OCI-M2 (cell line): ENCODE measurements around the gene EDC3.
"Not testable (repeated sequence)": the region's sequence is repeated elsewhere in the genome, so short reads cannot be mapped to it uniquely, and the experiment has no call there.

ENCODE experiments used
- DNase-seq: peaks from one replicate; lab custom pipeline; 2025; ENCODE audit not compliant: unreplicated experiment; lab: John Stamatoyannopoulos, UW

Gene EDC3

DNA sequence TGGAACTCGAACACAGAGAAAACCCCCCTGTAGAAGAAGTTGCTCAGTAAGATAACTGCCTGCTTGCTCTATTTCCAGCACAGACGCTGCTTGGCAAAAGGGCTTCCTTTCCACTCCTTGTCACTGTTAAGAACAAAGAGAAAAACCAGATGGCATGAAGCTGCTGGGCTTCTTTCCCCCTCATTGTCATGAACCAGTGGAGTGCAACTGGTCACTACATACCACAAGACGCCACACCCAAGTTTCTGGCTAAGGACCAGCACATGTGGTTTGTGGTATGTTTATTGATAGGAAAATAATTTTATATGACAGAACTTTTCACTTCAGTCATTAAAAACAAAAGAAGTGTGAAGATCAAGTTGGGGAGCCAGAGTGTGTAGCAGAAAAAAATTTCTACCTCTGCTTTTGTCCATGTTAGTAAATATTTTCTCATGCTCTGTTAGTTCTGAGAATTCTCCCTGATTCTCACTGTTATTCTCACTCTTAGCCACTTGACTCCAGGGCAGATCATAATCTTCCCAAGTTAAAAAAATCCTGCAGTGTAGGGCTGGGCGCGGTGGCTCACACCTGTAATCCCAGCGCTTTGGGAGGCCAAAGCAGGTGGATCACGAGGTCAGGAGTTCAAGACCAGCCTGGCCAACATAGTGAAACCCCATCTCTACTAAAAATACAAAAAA is 42.3 kb downstream of the EDC3 start:
- no peak for DNase-seq

- DNase-seq: no peak
Measured at GRCh38 chr15:74651242-74651741, 44.5 kb downstream of the EDC3 start.

DNA sequence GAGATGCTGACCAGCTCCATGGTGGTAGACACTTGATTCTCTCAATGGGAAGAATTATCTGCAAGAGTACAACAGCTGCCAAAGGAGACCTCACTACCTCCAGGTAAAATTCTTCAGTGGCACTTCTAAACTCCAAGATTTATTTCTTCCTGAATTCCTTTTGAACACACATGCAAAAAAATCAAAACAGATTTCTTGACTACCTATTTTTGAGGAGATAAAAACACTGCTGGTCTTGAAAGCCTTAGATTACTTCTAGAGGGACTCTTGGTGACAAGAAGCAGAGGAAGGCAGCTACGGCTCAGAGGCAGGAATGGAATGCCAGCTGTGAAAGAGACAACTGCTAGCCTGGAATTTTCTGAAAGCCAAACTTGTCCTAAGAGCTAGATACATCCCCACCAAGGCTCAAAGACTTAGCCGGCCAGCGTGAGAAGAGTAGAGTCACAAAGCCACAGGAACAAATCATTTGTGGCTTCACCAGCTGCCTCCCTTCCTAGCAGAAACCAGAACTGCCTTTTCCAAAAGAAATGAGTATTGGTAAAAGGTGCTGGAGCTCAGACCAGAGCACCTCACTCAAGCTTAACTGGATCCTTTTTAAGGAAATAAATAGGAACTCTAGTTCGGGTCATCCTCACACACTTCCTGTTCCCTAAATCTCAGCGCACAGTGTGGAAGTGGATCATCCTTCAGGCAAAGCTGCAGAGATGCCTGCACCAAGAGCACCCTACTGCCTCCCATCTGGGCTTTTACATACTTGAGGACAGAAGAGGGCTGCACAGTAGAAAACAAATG is 47.6 kb downstream of the EDC3 start:
- DNase-seq: no peak

DNA sequence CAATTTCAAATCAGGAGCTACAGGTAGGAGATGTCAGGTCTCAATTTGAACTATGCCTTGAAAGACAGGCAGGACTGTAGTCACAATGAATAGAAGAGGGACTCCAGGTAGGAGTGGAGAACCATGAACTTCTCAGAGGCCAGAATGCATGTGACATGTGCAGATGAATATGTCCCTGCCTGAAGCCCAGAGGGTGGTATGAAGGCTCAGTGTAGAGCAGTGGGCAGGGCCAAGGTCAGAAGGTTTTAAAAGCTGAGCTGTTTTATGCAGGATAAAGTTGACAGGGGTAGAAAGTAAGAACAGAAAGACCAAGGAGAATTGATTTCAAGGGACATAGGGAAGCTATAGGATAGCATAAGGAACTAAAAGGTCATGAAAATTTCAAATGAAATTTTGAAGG is 49.3 kb downstream of the EDC3 start:
- no peak for DNase-seq

GRCh38 chr15:74643665-74644204 is 52.1 kb downstream of the EDC3 start:
- DNase-seq: no peak

DNA sequence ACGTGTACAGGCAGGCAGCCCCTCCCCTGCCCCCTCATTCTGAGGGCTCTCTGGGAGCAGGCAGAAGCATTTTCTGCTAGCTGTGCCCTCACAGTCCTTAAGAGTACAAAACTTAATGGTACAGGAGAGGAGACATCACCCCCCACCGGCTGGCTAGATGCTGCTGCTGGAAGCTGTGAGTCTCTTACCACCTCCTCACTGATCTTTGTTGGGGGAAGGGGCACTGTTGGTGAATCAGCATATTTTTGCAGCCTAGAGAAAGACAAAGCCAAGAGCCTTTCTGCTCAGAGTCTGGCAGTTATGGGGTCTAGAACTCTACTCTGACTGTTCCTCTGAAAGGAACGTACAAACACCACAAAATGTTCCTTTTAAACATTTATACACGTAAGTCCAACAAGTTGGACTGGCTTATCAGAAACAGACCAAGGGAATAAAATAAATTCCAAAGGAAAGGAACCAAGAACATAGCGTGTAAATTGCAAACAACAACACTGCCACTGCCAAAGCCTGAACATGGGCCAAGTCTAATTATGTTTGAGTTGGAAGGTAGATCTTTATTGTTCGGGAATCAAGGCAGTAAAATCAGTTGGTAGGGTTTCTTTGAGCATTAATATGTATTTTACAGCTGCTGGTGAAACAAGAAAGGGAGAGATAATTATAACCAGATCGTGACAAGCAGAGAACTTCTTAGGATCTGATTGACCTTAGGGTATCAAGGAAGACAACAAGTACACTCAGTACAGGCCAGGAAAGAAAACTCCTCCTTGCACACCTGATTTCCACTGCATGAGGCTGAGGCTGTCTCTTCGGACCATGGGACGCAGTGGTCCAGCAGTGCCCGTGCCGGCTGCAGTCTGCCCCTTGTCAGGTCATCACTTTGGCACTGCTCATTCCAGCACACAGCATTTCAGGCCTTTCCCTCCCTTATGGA is 52.8 kb downstream of the EDC3 start:
- DNase-seq: no peak

DNA sequence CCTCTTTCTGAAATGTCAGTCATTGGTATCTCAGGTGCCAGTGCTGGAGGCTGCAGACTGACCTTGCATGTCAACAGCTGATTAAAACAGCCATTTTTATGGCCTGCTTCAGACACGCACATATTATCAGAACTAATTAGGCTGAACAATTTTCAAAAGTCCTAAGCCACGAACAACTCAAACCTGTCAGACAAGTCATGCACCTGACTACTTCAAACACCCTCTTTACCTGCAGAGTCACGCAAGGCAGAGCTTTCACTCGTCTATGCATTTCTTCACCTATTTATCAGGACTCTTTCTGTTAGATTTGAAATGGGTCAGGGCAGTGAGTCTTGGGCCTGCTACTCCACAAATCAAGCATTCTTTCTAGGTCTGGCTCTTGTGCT is 53.5 kb downstream of the EDC3 start:
- DNase-seq: no peak

DNA sequence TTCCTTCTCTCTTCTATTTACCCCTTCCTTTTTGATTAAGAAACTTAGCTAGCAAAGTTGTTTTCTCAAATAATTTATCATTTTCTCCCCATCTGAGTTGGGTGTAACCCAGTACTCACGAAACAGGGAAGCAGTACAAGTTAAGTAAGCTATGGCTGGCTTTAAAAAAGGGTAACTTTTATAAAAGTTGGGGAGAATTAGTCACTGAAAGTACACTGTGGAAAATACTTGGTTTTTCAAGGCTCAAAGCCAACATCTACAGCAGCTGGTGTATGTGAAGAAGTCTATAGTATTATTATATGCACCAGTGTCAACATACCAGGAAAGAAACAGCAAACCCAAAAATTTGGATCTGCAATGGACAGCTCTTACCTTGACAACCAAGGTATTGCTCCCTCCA is 54.7 kb downstream of the EDC3 start:
- no peak for DNase-seq

- no peak for DNase-seq
Measured at GRCh38 chr15:74636984-74637383, 58.8 kb downstream of the EDC3 start.

DNA sequence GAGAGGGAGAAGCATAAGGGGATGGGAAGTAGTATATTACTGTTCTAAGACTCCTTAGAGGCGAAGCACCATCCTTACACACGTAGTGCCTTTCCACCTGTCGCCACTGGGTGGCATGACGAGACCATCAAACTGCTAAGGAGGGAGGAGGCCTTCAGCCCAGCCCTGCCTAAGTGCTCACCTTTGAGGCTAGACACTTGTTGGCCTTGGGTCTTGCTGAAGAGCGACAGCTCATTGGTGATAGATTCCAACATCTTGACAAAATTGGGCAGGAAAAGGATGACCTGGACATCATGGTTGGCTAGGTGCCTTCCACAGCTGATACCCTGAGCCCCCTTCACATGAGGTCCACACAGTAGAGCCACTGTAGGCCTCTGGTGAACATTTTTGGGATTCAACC is 60.6 kb downstream of the EDC3 start:
- DNase-seq: no peak

DNA sequence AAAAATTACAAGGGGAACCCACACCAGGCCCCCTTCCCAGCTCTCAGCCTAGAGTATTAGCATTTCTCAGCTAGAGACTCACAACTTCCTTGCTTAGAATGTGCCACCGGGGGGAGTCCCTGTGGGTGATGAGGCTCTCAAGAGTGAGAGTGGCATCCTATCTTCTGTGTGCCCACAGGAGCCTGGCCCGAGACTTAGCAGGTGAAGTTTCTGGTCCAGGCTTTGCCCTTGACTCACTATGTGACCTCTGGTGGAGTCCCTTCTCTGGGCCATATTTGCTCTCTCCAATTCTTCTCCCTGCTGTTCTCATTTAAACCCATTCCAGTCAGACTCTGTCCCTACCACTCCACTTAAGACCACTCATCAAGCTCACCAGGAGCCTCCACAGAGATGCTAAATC is 62.0 kb downstream of the EDC3 start:
- DNase-seq: no peak

GRCh38 chr15:74632601-74633000 is 63.2 kb downstream of the EDC3 start:
- DNase-seq: no peak

GRCh38 chr15:74631935-74632560 is 63.8 kb downstream of the EDC3 start:
- DNase-seq: no peak

GRCh38 chr15:74631408-74631807 is 64.4 kb downstream of the EDC3 start:
- no peak for DNase-seq

DNA sequence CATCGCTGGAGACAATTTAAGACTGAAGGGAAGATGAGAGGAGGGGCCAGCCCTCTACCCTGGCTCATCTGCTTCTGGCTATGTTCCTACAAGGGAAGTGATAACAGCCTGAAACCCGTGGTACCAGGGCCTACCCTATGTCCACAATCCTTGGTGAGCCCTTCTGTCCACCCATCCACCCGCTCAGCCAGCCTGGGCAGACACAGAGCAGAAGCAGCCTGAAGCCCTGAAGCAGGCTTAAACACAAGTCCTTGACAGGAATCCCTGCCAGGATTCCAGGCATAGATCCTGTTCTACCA is 64.8 kb downstream of the EDC3 start:
- no peak for DNase-seq

- no peak for DNase-seq
Measured at GRCh38 chr15:74630284-74631086, 65.3 kb downstream of the EDC3 start.

DNA sequence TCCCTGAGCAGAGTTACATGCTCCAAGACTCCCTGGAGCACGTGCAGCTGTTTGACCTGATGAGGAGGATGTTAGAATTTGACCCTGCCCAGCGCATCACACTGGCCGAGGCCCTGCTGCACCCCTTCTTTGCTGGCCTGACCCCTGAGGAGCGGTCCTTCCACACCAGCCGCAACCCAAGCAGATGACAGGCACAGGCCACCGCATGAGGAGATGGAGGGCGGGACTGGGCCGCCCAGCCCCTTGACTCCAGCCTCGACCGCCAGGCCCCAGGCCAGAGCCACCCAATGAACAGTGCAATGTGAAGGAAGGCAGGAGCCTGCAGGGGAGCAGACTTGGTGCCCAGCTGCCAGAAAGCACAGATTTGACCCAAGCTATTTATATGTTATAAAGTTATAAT is 66.1 kb downstream of the EDC3 start:
- DNase-seq: not testable (repeated sequence)

GRCh38 chr15:74628949-74629348 is 66.9 kb downstream of the EDC3 start:
- no peak for DNase-seq

DNA sequence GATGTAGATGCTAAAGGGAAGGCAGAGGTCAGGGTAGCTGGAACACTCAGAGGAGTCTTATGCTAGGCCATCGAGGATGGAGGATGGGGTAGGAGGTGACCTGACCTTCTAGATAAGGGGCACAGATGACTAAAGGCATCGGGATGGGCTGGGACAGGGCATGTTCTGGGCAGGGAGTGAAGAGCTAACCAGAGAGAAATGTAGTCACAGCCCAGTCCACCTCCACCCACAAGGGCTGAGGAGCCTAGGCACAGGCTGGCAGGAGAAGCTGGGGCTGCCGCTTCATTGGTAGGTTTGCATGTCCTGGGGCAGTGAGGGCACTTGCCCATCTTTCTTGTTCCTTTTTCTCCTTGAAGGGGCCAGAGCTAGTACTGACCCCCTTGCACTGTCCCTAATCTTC is 67.6 kb downstream of the EDC3 start:
- DNase-seq: no peak

GRCh38 chr15:74627766-74628165 is 68.1 kb downstream of the EDC3 start:
- no peak for DNase-seq
